OCI-LY7 (cell line): Measurements from ENCODE around the gene KIF13A. TPM values are rescaled to one million over a fixed set of nuclear protein-coding genes. Genes with fewer than 3 reads are reported as not detected.

Experiments
- BruUV-seq: library from RNA; stranded (reverse); fragments of 400-500 nt; replicated peaks from 2 replicates; lab custom pipeline; 2021; lab: Mats Ljungman, UMichigan
- CTCF ChIA-PET: fragments of 300-600 bp; sonication (Branson Sonifier 250); formaldehyde crosslinking; loops from one replicate; lab custom pipeline; 2022; ENCODE audit warnings: antibody characterized with exemption; ENCODE audit not compliant: unreplicated experiment; lab: Charles Lee
- POLR2A ChIA-PET: fragments of 300-600 bp; sonication (Branson Sonifier 250); formaldehyde crosslinking; loops from one replicate; lab custom pipeline; 2022; ENCODE audit warnings: antibody characterized with exemption; lab: Charles Lee
- DNase-seq: peaks from one replicate; pipeline ENCODE4 v3.0.0-alpha.2; 2015; ENCODE audit warnings: low spot score
- H2AFZ ChIP-seq: fragments of 200-600 bp; sonication (generic), shearing (Covaris generic); 2 replicates; pipeline ENCODE4 v1.6.1; 2014; ENCODE audit warnings: mild to moderate bottlenecking, antibody characterized with exemption, low read length, moderate library complexity
- H3K27ac ChIP-seq: fragments of 200-600 bp; sonication (generic); 2 replicates; pipeline ENCODE4 v1.5.1; 2014; ENCODE audit warnings: mixed run types, low read depth, mild to moderate bottlenecking, moderate library complexity, low read length, inconsistent platforms; ENCODE audit not compliant: poor library complexity, severe bottlenecking
- H3K36me3 ChIP-seq: fragments of 200-600 bp; sonication (generic); 2 replicates; pipeline ENCODE4 v1.6.1; 2014; ENCODE audit warnings: mild to moderate bottlenecking, antibody characterized with exemption, low read length, moderate library complexity, mixed read lengths; ENCODE audit not compliant: insufficient read depth
- H3K4me1 ChIP-seq: fragments of 200-600 bp; sonication (generic); 2 replicates; pipeline ENCODE4 v1.5.1; 2014; ENCODE audit warnings: mild to moderate bottlenecking, low read length; ENCODE audit not compliant: insufficient read depth, poor library complexity, severe bottlenecking
- H3K4me2 ChIP-seq: fragments of 200-600 bp; sonication (generic); 2 replicates; pipeline ENCODE4 v1.6.1; 2014; ENCODE audit warnings: mild to moderate bottlenecking, low read length
- H3K4me3 ChIP-seq: fragments of 200-600 bp; sonication (generic); 2 replicates; pipeline ENCODE4 v1.5.1; 2014; ENCODE audit warnings: mild to moderate bottlenecking, low read depth, low read length; ENCODE audit not compliant: poor library complexity, severe bottlenecking
- H3K79me2 ChIP-seq: fragments of 200-600 bp; sonication (generic); 2 replicates; pipeline ENCODE4 v1.6.1; 2016; ENCODE audit warnings: low read depth, mild to moderate bottlenecking, low read length, moderate library complexity, mixed read lengths; ENCODE audit not compliant: insufficient read depth
- H3K9me2 ChIP-seq: fragments of 200-600 bp; sonication (generic); 2 replicates; pipeline ENCODE4 v1.6.1; 2016; ENCODE audit warnings: mild to moderate bottlenecking, low read length, mixed read lengths; ENCODE audit not compliant: insufficient read depth
- H3K9me3 ChIP-seq: fragments of 200-600 bp; sonication (generic); 2 replicates; pipeline ENCODE4 v1.6.1; 2014; ENCODE audit warnings: mild to moderate bottlenecking, mixed run types, low read length, mixed read lengths
- H4K20me1 ChIP-seq: fragments of 200-600 bp; sonication (generic); 2 replicates; pipeline ENCODE4 v1.6.1; 2014; ENCODE audit warnings: mild to moderate bottlenecking, antibody characterized with exemption, low read length, moderate library complexity, mixed read lengths; ENCODE audit not compliant: insufficient read depth
- EZH2phosphoT487 ChIP-seq: fragments of 200-600 bp; sonication (generic); IDR thresholded peaks from 2 replicates; pipeline ENCODE4 v1.6.1; 2018; ENCODE audit warnings: low read depth, borderline replicate concordance, mild to moderate bottlenecking, mixed run types, antibody characterized with exemption, low read length, moderate library complexity, mixed read lengths
- intact Hi-C: fragments of 100-400 bp; cut with micrococcal nuclease; formaldehyde crosslinking; loops from one replicate; pipeline ENCODE4 v1.10.0; 2022; ENCODE audit not compliant: unreplicated experiment
- total RNA-seq, 2 experiments: library from RNA; depleted of rRNA in 1 of 2; stranded (reverse); fragments of >200 nt in 1 of 2; shearing (Covaris generic) in 1 of 2; gene quantifications; 2 replicates each; pipeline ENCODE4 v1.2.3, GENCODE V29; 2014 to 2022
- TF ChIP-seq, protein P1 (sequence below): fragments of 200-600 bp; sonication (generic); conservative IDR thresholded peaks from 2 replicates; pipeline ENCODE4 v1.5.1; 2014; ENCODE audit warnings: mild to moderate bottlenecking, antibody characterized with exemption, low read length, moderate library complexity, mixed read lengths

Gene KIF13A
- total RNA-seq, 2 experiments from 2014 or later = 1.5 TPM; not detected in 1

DNA sequence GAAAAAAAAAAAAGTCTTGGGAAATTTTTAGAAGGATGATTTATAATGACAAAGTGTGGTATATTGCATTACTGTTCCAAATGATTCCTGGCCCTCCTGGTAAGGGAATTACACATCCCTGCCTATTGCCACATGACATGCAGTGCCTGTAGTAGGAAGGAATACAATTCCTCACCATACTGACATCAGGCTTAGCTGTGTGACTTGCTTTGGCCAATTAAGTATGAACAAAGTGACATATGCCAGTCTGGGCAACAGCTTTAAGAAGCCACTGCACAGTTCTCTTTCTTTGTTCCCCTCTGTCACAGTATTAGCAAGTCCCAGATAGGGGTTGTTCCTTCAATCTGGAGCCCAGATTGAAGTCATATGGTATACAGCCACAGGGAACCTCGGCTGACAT, 100.5 kb downstream of the KIF13A start:
- intact Hi-C loops = no loop called here
- H3K27ac ChIP-seq = no peak overlapping the region
- H4K20me1 ChIP-seq = no peaks in the 10 kb centered on the region
- H3K9me3 ChIP-seq = no peaks in the 10 kb centered on the region
- BruUV-seq = no TSS peak
- H3K79me2 ChIP-seq = no peaks in the 10 kb centered on the region
- H3K4me2 ChIP-seq = no peak overlapping the region
- TF ChIP-seq, protein P1, sequence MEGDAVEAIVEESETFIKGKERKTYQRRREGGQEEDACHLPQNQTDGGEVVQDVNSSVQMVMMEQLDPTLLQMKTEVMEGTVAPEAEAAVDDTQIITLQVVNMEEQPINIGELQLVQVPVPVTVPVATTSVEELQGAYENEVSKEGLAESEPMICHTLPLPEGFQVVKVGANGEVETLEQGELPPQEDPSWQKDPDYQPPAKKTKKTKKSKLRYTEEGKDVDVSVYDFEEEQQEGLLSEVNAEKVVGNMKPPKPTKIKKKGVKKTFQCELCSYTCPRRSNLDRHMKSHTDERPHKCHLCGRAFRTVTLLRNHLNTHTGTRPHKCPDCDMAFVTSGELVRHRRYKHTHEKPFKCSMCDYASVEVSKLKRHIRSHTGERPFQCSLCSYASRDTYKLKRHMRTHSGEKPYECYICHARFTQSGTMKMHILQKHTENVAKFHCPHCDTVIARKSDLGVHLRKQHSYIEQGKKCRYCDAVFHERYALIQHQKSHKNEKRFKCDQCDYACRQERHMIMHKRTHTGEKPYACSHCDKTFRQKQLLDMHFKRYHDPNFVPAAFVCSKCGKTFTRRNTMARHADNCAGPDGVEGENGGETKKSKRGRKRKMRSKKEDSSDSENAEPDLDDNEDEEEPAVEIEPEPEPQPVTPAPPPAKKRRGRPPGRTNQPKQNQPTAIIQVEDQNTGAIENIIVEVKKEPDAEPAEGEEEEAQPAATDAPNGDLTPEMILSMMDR = no peak
- TF ChIP-seq EZH2phosphoT487 = no peak
- H2AFZ ChIP-seq = no peak overlapping the region
- ChIA-PET POLR2A (interaction anchor here (1.7 kb wide), 1 partner anchor 14 kb away, joined by 4 read pairs; no protein-coding TSS in a partner anchor), CTCF (no interaction called here)
- no peak overlapping the region for H3K4me3 ChIP-seq
- no peak for DNase-seq
- no peaks in the 10 kb centered on the region for H3K36me3 ChIP-seq
- H3K9me2 ChIP-seq = no peaks in the 10 kb centered on the region
- no peaks in the 10 kb centered on the region for H3K4me1 ChIP-seq

DNA sequence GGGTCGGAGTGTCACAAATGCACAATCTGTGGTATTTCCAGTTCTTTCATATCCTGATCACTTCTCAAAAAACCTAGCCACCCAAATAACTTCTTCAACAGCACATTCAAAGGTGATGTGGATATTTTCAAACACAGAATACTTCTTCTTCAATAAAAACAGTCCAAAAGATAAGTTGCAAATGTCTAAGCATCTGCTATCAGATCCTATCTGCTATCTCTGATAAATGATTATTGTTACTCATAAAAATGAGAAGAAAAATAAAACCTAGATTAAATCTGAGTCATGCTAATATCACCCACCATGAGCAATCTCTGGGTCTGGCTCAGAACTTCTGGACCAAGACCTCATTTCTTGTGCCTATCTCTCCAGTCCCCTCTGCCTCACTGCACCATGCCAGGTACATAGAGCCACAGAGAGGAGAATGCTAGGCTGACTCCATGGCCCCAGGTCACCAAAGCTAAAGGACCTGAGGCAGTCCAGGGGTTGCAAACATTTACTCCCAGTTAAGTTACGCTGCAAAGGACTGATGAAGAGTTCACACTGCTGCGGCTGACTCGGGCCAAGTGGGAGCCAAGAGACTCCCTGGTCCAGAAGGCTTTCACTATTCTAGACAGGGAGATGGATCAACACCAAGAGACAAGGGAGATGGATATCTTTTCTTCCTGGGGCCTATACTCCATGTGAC, 101.4 kb downstream of the KIF13A start:
- Histone ChIP-seq H3K79me2 (no peaks in the 10 kb centered on the region), H3K9me3 (no peaks in the 10 kb centered on the region), H3K4me3 (no peak overlapping the region), H3K27ac (no peak overlapping the region), H3K36me3 (no peaks in the 10 kb centered on the region), H3K4me1 (no peaks in the 10 kb centered on the region), H2AFZ (no peak overlapping the region), H3K9me2 (no peaks in the 10 kb centered on the region), H3K4me2 (no peak overlapping the region), H4K20me1 (no peaks in the 10 kb centered on the region)
- CTCF ChIA-PET = no interaction called here
- TF ChIP-seq EZH2phosphoT487 = no peak
- TF ChIP-seq, protein P1 = no peak
- DNase-seq = no peak
- POLR2A ChIA-PET = interaction anchor here (0.8 kb wide), 1 partner anchor 11 kb away, joined by 3 read pairs; no protein-coding TSS in a partner anchor
- no TSS peak for BruUV-seq
- intact Hi-C loops = no loop called here
